ENCODE measurements around the gene MYT1.

DNA sequence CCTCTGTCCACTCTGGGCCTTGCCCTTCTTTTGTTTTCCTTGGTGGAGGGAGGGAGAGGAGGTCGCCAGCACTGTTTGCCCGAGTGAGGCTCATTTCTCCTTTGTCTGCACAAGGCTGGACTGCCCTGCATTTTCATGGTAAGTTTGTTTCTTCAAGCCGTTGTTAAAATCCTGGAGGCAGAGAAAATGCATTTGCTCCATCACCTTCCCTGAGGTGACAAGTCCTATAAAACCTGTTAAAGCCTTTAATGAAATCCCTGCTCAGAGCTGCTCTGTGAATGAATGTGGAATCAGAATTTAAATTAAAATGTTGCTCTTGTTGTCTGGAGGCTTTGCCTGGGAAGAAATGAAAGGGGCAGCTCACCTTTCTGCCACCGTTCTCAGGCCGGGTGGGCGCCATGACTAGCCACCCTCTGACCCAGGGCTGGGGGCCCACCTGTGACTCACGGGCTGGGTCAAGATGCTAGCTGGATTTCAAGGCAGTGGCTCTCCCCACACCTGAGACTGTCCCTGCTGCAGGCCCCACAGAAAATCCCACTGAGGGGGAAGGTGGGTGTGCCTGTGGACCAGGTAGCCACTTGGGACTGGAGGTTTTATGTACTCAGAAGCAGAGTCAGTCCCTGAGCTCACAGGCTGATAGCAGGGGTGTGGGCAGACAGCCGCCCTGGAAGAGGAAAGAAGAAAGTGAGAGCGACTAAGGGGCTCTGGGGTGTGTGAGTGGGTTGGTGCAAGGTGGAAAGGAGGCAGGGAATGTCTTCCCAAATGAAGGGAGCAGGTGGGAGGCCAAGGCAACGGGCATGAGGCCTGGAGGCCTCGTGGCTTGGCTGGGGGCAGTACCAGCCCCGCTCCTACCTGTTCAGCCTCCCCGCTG is 24.0 kb upstream of the MYT1 start:
- TF ChIP-seq, protein P1, sequence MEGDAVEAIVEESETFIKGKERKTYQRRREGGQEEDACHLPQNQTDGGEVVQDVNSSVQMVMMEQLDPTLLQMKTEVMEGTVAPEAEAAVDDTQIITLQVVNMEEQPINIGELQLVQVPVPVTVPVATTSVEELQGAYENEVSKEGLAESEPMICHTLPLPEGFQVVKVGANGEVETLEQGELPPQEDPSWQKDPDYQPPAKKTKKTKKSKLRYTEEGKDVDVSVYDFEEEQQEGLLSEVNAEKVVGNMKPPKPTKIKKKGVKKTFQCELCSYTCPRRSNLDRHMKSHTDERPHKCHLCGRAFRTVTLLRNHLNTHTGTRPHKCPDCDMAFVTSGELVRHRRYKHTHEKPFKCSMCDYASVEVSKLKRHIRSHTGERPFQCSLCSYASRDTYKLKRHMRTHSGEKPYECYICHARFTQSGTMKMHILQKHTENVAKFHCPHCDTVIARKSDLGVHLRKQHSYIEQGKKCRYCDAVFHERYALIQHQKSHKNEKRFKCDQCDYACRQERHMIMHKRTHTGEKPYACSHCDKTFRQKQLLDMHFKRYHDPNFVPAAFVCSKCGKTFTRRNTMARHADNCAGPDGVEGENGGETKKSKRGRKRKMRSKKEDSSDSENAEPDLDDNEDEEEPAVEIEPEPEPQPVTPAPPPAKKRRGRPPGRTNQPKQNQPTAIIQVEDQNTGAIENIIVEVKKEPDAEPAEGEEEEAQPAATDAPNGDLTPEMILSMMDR (conservative IDR thresholded peaks at IDR 0.05; ENCODE audit: low read depth, low read length): no peak
- TF ChIP-seq EZH2 (IDR thresholded peaks at IDR 0.05; ENCODE audit: low read length, unreplicated experiment) (no peak), EZH2phosphoT487 (IDR thresholded peaks at IDR 0.05; ENCODE audit: borderline replicate concordance, low read length) (no peak)

Data from PC-3 (cell line).